GM12891 (cell line): ENCODE measurements around the gene FPR2.
"Not testable (repeated sequence)": the region's sequence is repeated elsewhere in the genome, so short reads cannot be mapped to it uniquely, and the experiment has no call there.

Experiments used
- DNase-seq: peaks from one replicate; pipeline ENCODE4 v3.0.0; 2011; ENCODE audit warnings: low spot score; ENCODE audit not compliant: insufficient read length
- FAIRE-seq: peaks from 2 replicates; lab custom pipeline; 2011; peaks lifted over from hg19 to GRCh38; lab: Jason Lieb, UNC
- PAX5 ChIP-seq: IDR thresholded peaks from 2 replicates; pipeline ENCODE4 v1.6.1; 2011; ENCODE audit warnings: low read length, moderate library complexity, mild to moderate bottlenecking; ENCODE audit not compliant: insufficient read depth, severe bottlenecking
- POLR2A ChIP-seq: IDR thresholded peaks from 2 replicates; pipeline ENCODE4 v1.6.1; 2011; ENCODE audit warnings: low read depth, low read length, control low read depth
- POLR2AphosphoS5 ChIP-seq: IDR thresholded peaks from 2 replicates; pipeline ENCODE4 v1.6.1; 2011; ENCODE audit warnings: low read depth, low read length, control low read depth
- POU2F2 ChIP-seq: IDR thresholded peaks from 2 replicates; pipeline ENCODE4 v1.6.1; 2011; ENCODE audit warnings: low read depth, mild to moderate bottlenecking, control low read depth, low read length, moderate library complexity
- SPI1 ChIP-seq: IDR thresholded peaks from 2 replicates; pipeline ENCODE4 v1.6.1; 2011; ENCODE audit warnings: low read depth, low read length, control low read depth
- TAF1 ChIP-seq: IDR thresholded peaks from 2 replicates; pipeline ENCODE4 v1.6.1; 2011; ENCODE audit warnings: low read depth, low read length, control low read depth

FPR2 gene

DNA sequence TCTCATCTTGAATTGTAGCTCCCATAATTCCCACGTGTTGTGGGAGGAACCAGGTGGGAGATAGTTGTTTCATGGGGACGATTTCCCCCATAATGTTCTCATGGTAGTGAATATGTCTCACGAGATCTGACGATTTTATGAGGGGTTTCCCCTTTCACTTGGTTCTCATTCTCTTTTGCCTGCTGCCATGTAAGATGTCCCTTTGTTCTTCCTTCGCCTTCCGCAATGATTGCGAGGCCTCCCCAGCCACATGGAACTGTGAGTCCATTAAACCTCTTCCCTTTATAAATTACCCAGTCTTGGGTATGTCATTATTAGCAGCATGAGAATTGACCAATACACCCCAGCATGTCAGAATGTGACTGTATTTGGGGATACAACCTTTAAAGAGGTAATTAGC, 5.4 kb upstream of the FPR2 start:
- no peak for TF ChIP-seq POU2F2
- TF ChIP-seq POLR2AphosphoS5 = no peak
- no peak for TF ChIP-seq POLR2A
- no peak for TF ChIP-seq PAX5
- no peak for TF ChIP-seq SPI1
- no peak for TF ChIP-seq TAF1
- DNase-seq (no peak), FAIRE-seq (no peak)

DNA sequence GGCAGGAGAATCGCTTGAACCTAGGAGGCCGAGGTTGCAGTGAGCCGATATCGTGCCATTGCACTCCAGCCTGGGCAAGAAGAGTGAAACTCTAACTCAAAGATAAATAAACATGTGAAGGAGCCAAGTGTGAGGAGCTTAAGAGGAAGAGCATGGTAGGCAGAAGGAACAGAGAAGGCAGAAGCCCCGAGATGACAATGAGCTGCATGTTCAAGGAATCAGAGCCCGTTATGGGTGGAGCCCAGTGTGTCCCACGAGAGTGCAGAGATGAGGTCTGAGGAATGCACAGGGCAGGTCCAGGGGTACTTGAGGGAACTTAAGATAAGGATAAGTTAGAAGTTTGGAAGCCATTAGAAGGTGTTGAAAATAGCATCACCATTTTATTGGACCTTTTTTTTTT, 716 bp downstream of the FPR2 start:
- DNase-seq (no peak), FAIRE-seq (no peak)
- TF ChIP-seq SPI1 (no peak), TAF1 (no peak), POLR2AphosphoS5 (no peak), PAX5 (no peak), POLR2A (no peak), POU2F2 (no peak)

DNA sequence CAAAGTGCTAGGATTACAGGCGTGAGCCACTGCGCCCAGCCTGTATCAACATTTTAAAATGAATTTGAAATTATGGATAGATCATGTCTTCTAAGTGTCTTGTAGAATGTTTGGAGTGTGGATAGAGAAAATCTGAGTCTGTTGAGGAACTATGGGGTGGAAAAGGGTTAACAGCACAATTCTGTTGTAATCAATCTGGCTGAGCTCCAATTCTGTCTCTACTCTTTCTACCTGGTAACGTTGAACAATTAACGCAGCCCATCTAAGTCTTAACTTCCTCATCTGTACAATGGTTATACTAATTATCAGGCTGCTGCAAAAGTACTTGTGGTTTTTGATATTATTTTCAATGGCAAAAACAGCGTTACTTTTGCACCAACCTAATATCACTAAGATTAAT, 4.1 kb downstream of the FPR2 start:
- TF ChIP-seq PAX5 (no peak), POU2F2 (no peak), TAF1 (no peak), SPI1 (no peak), POLR2AphosphoS5 (no peak), POLR2A (no peak)
- DNase-seq = no peak
- FAIRE-seq = no peak

DNA sequence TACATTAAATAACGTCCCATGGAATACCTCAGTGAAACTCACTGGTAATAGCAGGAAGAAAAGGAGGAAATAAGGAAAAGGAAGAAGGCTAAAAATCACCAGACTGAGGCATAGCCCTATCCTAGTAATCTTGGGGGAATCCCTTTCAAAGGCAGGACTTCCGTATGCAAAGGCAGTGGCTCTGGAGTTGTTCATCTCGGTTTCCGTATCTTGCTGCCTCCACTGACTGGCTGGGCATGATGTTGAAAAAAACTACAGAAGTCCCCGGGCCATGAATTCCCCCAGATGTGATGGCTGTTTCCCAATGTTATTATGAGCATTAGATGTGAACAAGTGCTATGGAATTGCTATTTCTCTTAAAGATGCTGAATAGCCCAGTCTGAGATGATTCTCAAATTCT, 5.5 kb downstream of the FPR2 start:
- TF ChIP-seq SPI1 (no peak), TAF1 (no peak), PAX5 (no peak), POU2F2 (no peak), POLR2A (no peak), POLR2AphosphoS5 (no peak)
- no peak for DNase-seq
- FAIRE-seq = no peak

DNA sequence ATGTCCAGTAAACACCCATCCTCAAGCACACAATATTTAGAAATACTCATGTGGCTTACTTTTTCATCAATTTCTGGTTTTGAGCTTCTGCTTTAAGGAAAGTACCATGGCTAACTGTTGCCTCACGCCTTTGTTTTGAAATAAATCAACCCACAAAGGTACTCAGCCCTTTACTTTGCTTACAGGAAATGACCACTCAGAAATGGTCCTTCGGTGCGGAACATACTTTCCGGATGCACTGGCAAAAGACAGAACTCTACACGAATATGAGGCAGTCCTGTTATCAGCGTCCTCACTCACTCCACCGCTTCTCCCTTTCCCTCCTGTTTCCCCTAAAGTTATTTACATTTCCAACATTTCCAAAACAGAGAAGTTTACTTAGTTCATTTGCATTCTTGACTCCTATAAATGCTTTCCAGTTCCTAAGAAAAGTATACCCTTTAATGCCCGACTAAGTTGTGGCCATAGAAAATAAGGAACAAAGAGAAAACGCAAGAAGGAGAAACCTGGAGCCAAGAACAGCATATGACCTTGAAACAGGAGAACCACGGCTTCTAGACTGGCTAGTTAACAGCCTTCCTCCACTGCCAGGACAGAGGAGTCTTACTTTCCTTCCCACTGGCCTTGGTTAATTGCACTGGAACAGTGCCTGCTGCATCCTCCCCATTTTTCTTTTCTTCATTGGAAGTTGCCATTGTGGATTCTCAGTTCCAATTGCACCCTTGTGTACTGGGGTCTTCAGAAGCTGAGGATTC, 10.6 kb downstream of the FPR2 start:
- FAIRE-seq (no peak), DNase-seq (no peak)
- TF ChIP-seq SPI1 = no peak
- TF ChIP-seq TAF1 = no peak
- TF ChIP-seq POLR2A = no peak
- TF ChIP-seq PAX5 = no peak
- TF ChIP-seq POU2F2 = no peak
- TF ChIP-seq POLR2AphosphoS5 = no peak

DNA sequence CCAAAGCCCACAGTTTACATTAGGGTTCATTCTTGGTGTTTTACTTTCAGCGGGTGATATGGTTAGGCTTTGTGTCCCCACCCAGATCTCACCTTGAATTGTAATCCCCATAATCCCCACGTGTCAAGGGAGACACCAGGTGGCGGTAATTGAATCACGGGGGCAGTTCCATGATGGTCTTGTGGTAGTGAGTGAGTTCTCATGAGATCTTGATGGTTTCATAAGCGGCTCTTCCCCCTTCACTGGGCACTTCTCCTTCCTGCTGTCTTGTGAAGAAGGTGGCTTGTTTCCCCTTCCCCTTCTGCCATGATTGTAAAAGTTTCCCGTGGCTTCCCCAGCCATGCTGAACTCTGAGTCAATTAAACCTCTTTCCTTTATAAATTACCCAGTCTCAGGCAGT, 12.0 kb downstream of the FPR2 start:
- no peak for DNase-seq
- FAIRE-seq = no peak
- no peak for TF ChIP-seq TAF1
- TF ChIP-seq PAX5 = no peak
- TF ChIP-seq POLR2AphosphoS5 = no peak
- TF ChIP-seq POU2F2 = no peak
- no peak for TF ChIP-seq SPI1
- TF ChIP-seq POLR2A = no peak

DNA sequence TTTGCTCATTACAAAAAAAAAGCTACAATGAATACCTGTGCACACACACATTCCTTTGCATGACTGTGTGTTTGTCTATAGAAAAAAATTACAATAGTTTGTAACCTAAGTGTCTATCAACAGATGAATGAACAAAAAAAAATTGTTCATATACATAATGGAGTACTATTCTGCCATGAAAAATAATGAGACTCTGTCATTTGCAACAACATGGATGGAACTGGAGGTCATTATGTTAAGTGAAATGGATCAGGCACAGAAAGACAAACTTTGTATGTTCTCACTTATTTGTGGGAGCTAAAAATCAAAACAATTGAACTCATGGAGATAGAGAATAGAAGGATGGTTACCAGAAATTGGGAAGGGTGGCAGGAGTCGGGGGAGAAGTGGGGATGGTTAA, 15.6 kb downstream of the FPR2 start:
- FAIRE-seq = not testable (repeated sequence)

DNA sequence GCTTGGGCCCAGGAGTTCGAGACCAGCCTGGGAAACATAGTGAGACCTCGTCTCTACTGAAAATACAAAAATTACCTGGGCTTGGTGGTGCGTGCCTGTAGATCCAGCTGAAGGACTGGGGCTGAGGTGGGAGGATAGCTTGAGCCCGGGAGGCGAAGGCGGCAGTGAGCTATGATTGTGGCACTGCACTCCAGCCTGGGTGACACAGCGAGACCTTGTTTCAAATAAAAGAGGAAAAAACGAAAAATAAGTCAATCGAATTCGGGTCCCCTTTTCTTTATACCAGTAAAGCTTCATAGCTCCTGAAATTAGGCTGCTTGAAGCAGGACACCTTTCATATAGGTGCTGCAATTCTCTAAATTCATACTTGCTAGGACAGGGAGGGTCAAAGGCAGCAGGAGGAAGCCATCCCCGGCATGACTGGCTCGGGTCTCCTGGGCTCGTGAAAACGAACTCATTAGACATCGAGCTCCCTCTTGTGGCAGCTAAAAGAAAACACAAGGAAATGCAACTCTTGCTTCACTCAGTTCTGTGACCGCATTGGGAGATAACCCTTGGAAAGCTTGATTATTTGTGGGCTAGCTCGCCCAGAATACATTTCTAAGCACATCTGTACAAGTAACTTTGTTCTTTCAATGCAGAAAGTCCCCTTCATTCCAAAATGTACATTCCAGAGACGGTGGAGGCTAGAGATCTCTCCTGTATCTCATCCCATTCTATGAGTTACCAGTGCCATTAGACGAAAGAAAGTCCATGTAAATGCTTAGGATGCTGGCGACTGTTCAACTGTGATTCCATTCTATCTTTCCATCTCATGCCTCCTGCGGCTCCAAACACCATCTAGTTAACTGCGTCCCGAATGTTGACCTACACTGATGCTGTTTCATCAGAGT, 16.8 kb downstream of the FPR2 start:
- DNase-seq = peak; percentile 33
- peak; percentile 85 for FAIRE-seq
- TF ChIP-seq POLR2AphosphoS5 (no peak), POLR2A (no peak)

More for the DNA sequence above, 15.6 kb downstream of the FPR2 start:
- DNase-seq = not testable (repeated sequence)

DNA sequence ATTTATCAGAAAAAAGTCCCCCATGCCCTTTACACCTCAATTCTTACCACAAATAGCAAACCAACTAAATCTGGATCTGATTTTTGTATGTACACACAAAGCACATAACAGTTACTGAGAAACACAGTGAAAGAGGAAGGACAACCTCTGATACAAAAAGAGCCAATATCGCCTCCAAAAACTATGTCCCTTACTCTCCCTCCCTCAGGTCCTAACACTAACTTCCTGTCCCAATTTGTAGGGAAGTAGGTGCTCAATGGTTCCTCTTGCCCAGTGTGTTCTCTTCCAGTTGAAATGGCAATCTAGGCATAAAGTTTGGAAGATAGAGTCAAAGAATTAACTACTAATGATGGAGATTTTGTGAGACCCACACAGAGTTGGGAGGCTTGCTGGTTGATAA, 18.2 kb downstream of the FPR2 start:
- no peak for TF ChIP-seq SPI1
- DNase-seq = no peak
- no peak for FAIRE-seq

DNA sequence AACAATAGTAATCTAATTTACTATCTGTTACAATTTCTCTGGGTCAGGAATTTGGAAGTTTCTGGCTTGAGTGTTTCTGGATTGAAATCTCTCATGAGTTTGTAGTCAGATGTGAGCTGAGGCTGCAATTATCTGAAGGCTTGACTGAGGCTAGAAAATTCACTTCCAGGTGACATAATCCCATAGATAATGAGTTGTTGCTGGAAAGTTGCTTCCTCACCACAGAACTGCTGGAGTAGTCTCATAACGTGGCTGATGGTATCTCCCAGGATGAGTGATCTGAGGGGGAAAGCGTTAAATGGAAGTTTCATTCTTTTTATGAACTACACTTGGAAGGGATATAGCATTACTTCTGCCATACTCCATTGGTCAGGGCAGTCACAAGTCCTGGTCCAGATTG, 18.7 kb downstream of the FPR2 start:
- TF ChIP-seq SPI1 (no peak), POU2F2 (no peak), PAX5 (no peak), POLR2AphosphoS5 (no peak), POLR2A (no peak), TAF1 (no peak)
- DNase-seq (no peak), FAIRE-seq (no peak)
